CD8-positive, alpha-beta memory T cell (primary cell): ENCODE measurements around the gene MAT2A. TPM values are rescaled to one million over a fixed set of nuclear protein-coding genes. Genes with fewer than 3 reads are reported as not detected.
A peak's percentile ranks its signal among the peaks of the same experiment; 100 is the strongest.

Experiments
- CTCF ChIA-PET: fragments of 350-600 bp; sonication (Branson Sonifier 250); formaldehyde crosslinking; loops from one replicate; lab custom pipeline; 2021; ENCODE audit warnings: antibody characterized with exemption; lab: Charles Lee
- POLR2A ChIA-PET: fragments of 350-600 bp; sonication (Branson Sonifier 250); formaldehyde crosslinking; loops from one replicate; lab custom pipeline; 2021; ENCODE audit warnings: antibody characterized with exemption; lab: Charles Lee
- DNase-seq, 5 donors: peaks; one replicate each; pipeline versions ENCODE4 v3.0.0 to v3.0.0-alpha.2; 2020 to 2022; ENCODE audit warnings: mixed read lengths in 1 of 5
- H3K27ac ChIP-seq: one replicate; pipeline ENCODE4 v1.7.0; 2013; ENCODE audit warnings: low read depth, mild to moderate bottlenecking, low read length, moderate library complexity
- H3K27me3 ChIP-seq: 2 replicates; pipeline ENCODE4 v1.7.0; 2013; ENCODE audit warnings: low read length, mild to moderate bottlenecking; ENCODE audit not compliant: insufficient read depth, poor library complexity, severe bottlenecking
- H3K36me3 ChIP-seq: 2 replicates; pipeline ENCODE4 v1.7.0; 2013; ENCODE audit warnings: mild to moderate bottlenecking, low read length, moderate library complexity; ENCODE audit not compliant: insufficient read depth
- H3K4me1 ChIP-seq: 2 replicates; pipeline ENCODE4 v1.7.0; 2013; ENCODE audit warnings: mild to moderate bottlenecking, low read length, moderate library complexity; ENCODE audit not compliant: insufficient read depth
- H3K4me3 ChIP-seq: 2 replicates; pipeline ENCODE4 v1.7.0; 2013; ENCODE audit warnings: mild to moderate bottlenecking, low read length
- H3K9me3 ChIP-seq: 2 replicates; pipeline ENCODE4 v1.7.0; 2013; ENCODE audit warnings: mild to moderate bottlenecking, low read length
- H3K27ac Mint-ChIP-seq, 8 donors: one replicate each; pipeline ENCODE4 v1.8.0; 2020 to 2021; ENCODE audit warnings: mixed read lengths in 8 of 8, mild to moderate bottlenecking in 6 of 8, inconsistent platforms in 3 of 8, moderate library complexity in 3 of 8
- H3K27me3 Mint-ChIP-seq, 2 donors: one replicate each; pipeline ENCODE4 v1.8.0; 2020 to 2021; ENCODE audit warnings: mixed read lengths in 2 of 2, mild to moderate bottlenecking in 1 of 2, moderate library complexity in 1 of 2
- H3K36me3 Mint-ChIP-seq, 3 donors: one replicate each; pipeline ENCODE4 v1.8.0; 2020 to 2021; ENCODE audit warnings: mixed read lengths in 3 of 3, inconsistent platforms in 1 of 3, mild to moderate bottlenecking in 1 of 3
- H3K4me1 Mint-ChIP-seq, 3 donors: one replicate each; pipeline ENCODE4 v1.8.0; 2020 to 2021; ENCODE audit warnings: mixed read lengths in 3 of 3, inconsistent platforms in 1 of 3, mild to moderate bottlenecking in 1 of 3
- H3K4me3 Mint-ChIP-seq, 7 donors: one replicate each; pipeline ENCODE4 v1.8.0; 2020 to 2021; ENCODE audit warnings: mixed read lengths in 7 of 7, mild to moderate bottlenecking in 6 of 7, moderate library complexity in 4 of 7, inconsistent platforms in 2 of 7
- H3K9me3 Mint-ChIP-seq, 5 donors: one replicate each; pipeline ENCODE4 v1.8.0; 2020 to 2022; ENCODE audit warnings: mixed read lengths in 5 of 5, mild to moderate bottlenecking in 3 of 5, moderate library complexity in 2 of 5, inconsistent platforms in 1 of 5
- polyA plus RNA-seq: library from polyadenylated mRNA; unstranded; fragments of 300-500 nt; fragmentation: Illumina TruSeq; gene quantifications from one replicate; pipeline ENCODE4 v1.2.3, GENCODE V29; 2021
- total RNA-seq, 2 experiments: library from RNA; stranded (reverse); gene quantifications; one replicate each; pipeline ENCODE4 v1.2.3, GENCODE V29; 2021

MAT2A gene
- total and polyA plus RNA-seq, 3 experiments from 2014 or later = 121 to 376 (median 371) TPM

- H3K4me1 ChIP-seq = no peaks in the 10 kb centered on the region
- POLR2A ChIA-PET = interaction anchor here (1.4 kb wide), 1 partner anchor 10 kb away, joined by 3 read pairs; no protein-coding TSS in a partner anchor
- Mint-ChIP-seq H3K36me3 (no peaks in the 10 kb centered on the region), H3K4me1 (no peaks in the 10 kb centered on the region), H3K27me3 (peaks cover 0 to 32% of the 10 kb centered on the region in 2 donors), H3K4me3 (no peak overlapping the region), H3K27ac (no peak overlapping the region), H3K9me3 (no peaks in the 10 kb centered on the region)
- no peak overlapping the region for H3K27ac ChIP-seq
- CTCF ChIA-PET = no interaction called here
- no peaks in the 10 kb centered on the region for H3K27me3 ChIP-seq
- no peak for DNase-seq
- no peak overlapping the region for H3K4me3 ChIP-seq
- H3K9me3 ChIP-seq = no peaks in the 10 kb centered on the region
- no peaks in the 10 kb centered on the region for H3K36me3 ChIP-seq
Measured at GRCh38 chr2:85529809-85530208, 9.2 kb upstream of the MAT2A start.

DNA sequence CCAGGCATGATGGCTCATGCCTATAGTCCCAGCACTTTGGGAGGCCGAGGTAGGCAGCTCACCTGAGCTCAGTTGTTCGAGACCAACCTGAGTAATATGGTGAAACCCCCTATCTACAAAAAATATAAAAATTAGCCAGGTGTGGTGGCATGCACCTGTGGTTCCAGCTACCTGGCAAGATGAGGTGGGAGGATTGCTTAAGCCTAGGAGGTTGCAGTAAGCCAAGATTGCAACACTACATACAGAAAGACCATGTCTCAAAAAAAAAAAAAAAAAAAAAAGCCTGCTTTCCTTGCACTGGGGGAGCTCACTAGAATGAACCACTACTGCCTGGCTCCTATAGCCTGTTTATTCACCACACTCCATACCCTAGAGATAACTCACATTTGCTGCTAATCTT, 7.4 kb upstream of the MAT2A start:
- H3K9me3 ChIP-seq = no peaks in the 10 kb centered on the region
- POLR2A ChIA-PET = interaction anchor here (0.6 kb wide), 1 partner anchor 19 kb away, joined by 3 read pairs; no protein-coding TSS in a partner anchor

DNA sequence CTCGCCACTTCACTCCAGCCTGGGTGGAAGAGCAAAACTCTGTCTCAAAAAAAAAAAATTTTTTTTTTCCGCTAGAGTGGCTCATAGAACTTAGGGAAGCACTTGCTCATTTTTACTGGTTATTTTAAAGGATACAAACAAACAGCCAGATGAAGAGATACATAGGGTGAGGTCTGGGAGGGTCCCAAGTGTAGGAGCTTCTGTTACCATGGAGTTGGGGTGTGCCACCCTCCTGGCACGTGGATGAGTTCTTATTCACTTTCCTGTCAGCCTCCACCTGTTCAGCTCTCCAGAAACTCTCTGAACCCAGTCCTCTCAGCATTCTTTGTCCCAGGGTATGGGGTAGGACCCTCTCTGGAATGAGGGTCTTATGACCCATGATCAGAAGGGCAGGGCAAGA, 4.9 kb upstream of the MAT2A start:
- no peak overlapping the region for H3K4me3 ChIP-seq
- Mint-ChIP-seq H3K9me3 (no peaks in the 10 kb centered on the region), H3K27ac (no peak overlapping the region), H3K36me3 (peaks cover 0 to 8% (median 0%) of the 10 kb centered on the region in 3 donors), H3K4me3 (no peak overlapping the region), H3K4me1 (peaks cover 13 to 14% (median 14%) of the 10 kb centered on the region in 3 donors), H3K27me3 (peaks cover 0 to 6% of the 10 kb centered on the region in 2 donors)
- ChIA-PET POLR2A (interaction anchor here (0.6 to 1.0 kb wide), 2 partner anchors 206 to 224 kb away, joined by 3 to 9 read pairs; partner anchors contain the start of gene TGOLN2), CTCF (interaction anchor here (5.9 to 9.6 kb wide), 2 partner anchors 17 to 114 kb away, joined by 34 to 66 read pairs; partner anchors contain the start of gene SH2D6)
- no peaks in the 10 kb centered on the region for H3K9me3 ChIP-seq
- H3K27me3 ChIP-seq = no peaks in the 10 kb centered on the region
- no peak overlapping the region for H3K27ac ChIP-seq
- peaks cover 10% of the 10 kb centered on the region for H3K4me1 ChIP-seq
- DNase-seq = no peak
- no peaks in the 10 kb centered on the region for H3K36me3 ChIP-seq

More for the DNA sequence above, 7.4 kb upstream of the MAT2A start:
- Mint-ChIP-seq H3K9me3 (no peaks in the 10 kb centered on the region), H3K36me3 (no peaks in the 10 kb centered on the region), H3K4me1 (peaks cover 0 to 2% (median 0%) of the 10 kb centered on the region in 3 donors), H3K27ac (no peak overlapping the region), H3K4me3 (no peak overlapping the region), H3K27me3 (peaks cover 0 to 24% of the 10 kb centered on the region in 2 donors)
- no peaks in the 10 kb centered on the region for H3K4me1 ChIP-seq
- no peaks in the 10 kb centered on the region for H3K27me3 ChIP-seq
- no peak overlapping the region for H3K27ac ChIP-seq
- H3K36me3 ChIP-seq = no peaks in the 10 kb centered on the region
- DNase-seq = no peak
- no peak overlapping the region for H3K4me3 ChIP-seq
- CTCF ChIA-PET = no interaction called here

DNA sequence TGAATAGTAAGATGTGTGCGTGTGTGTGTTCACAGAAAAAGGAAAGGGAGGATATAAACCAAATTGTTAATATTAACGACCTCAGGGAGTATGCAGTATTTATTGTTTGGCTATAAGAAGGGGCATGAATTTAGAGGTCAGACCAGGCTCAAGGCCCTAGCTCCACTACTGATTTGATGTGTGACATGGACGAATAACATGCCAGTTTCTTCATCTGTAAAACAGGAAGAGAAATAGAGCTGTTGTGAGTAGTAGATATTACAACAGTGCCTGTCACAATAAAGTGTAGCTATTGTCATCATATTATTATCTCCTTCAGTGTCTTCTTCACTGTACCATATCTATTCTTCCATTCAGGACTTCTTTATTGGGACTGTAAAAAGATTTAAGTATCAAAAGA, 4.1 kb upstream of the MAT2A start:
- Mint-ChIP-seq H3K36me3 (peaks cover 0 to 11% (median 0%) of the 10 kb centered on the region in 3 donors), H3K9me3 (no peaks in the 10 kb centered on the region), H3K27me3 (peaks cover 0 to 3% of the 10 kb centered on the region in 2 donors), H3K4me1 (peaks cover 15% of the 10 kb centered on the region in 3 donors), H3K4me3 (peak overlapping the region in 1 of 7 donors; percentile 35), H3K27ac (peak overlapping the region in 1 of 8 donors; percentile 6)
- no peaks in the 10 kb centered on the region for H3K36me3 ChIP-seq
- ChIA-PET CTCF (interaction anchor here (5.9 to 9.6 kb wide), 2 partner anchors 16 to 115 kb away, joined by 34 to 66 read pairs; partner anchors contain the start of gene SH2D6), POLR2A (interaction anchor here (0.5 to 1.0 kb wide), 2 partner anchors 15 to 207 kb away, joined by 3 read pairs; partner anchors contain the start of gene TGOLN2)
- no peak overlapping the region for H3K27ac ChIP-seq
- H3K27me3 ChIP-seq = no peaks in the 10 kb centered on the region
- no peak overlapping the region for H3K4me3 ChIP-seq
- no peak for DNase-seq
- no peaks in the 10 kb centered on the region for H3K9me3 ChIP-seq
- peaks cover 10% of the 10 kb centered on the region for H3K4me1 ChIP-seq

DNA sequence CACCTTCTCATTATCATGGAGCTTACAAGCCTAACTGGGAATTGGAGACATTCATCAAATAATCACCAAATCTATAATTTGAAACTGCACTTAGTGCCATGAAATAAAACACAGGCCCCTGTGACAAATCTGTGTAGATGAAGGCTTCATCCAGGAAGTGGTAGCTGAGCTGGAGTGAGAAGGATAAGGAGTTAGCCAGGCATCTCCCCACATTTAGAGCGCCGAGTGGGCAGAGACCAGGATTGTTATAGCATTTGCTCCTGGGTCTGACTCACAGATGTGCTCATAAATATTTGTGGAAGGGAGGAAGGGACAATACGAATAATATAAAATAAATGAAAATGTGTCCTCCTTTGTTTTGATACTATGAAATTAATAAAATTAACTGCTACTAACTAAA, 2.5 kb upstream of the MAT2A start:
- Histone ChIP-seq H3K4me1 (peaks cover 25% of the 10 kb centered on the region), H3K4me3 (no peak overlapping the region), H3K27me3 (no peaks in the 10 kb centered on the region), H3K9me3 (no peaks in the 10 kb centered on the region), H3K27ac (no peak overlapping the region), H3K36me3 (peaks cover 7% of the 10 kb centered on the region)
- ChIA-PET CTCF (interaction anchor here (1.6 to 9.6 kb wide), 3 partner anchors 15 to 144 kb away, joined by 5 to 66 read pairs (median 34); partner anchors contain the start of gene SH2D6), POLR2A (interaction anchor here (1.1 to 1.3 kb wide), 2 partner anchors 99 to 209 kb away, joined by 5 read pairs; partner anchors contain the start of gene TGOLN2)
- Mint-ChIP-seq H3K36me3 (peaks cover 0 to 27% (median 3%) of the 10 kb centered on the region in 3 donors), H3K4me1 (peaks cover 30 to 31% (median 31%) of the 10 kb centered on the region in 3 donors), H3K9me3 (no peaks in the 10 kb centered on the region), H3K27ac (peak overlapping the region in 1 of 8 donors; percentile 75), H3K4me3 (peak overlapping the region in 2 of 7 donors; percentile 9 to 98), H3K27me3 (no peaks in the 10 kb centered on the region)
- DNase-seq = no peak

DNA sequence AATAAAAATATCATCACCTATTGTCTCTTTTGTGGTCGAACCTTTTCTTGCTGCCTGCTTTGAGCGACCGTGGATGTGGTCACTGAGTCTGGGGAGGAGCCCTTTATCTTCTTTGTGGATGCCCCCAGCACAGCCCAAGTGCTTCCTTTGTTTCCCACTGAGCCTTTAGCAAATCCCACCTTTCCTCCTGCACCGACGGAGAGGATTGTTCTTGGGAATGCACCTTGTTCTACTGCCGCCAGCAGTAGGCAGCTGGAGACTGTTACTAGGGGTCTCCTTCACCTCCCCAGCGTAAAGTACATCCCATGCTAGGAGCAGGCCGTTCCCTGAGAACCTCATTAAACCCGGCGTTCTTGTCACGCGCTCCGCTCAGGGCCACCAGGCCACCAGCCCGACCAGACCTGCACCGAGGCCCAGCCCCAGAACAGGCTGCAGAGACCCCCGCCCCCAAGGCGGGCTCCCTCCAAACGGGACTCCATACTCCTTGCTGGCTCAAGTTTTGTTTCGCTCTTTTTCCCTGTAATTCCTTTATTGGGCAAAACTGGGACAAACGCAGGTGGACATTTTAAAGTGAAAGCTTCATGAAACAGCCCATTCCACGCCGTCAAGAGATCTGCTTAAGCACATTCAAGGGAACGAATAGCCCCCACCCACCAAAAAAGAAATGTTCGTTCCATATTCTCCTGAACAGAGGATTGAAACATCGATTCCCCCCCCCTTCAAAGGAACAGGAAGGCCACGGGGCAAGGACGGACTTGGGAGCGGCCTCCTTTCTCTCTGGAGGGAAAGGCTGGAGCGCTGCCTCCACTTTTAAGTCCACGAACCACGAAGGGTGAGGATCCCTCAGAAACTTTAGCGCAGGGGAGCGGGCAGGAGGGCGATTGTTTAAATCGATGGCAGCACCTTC, 1.1 kb upstream of the MAT2A start:
- Mint-ChIP-seq H3K36me3 (peaks cover 5 to 40% (median 12%) of the 10 kb centered on the region in 3 donors), H3K27me3 (no peaks in the 10 kb centered on the region), H3K27ac (peak overlapping the region; percentile 84 to 97 (median 96)), H3K4me3 (peak overlapping the region; percentile 90 to 98 (median 94)), H3K4me1 (peaks cover 38 to 45% (median 45%) of the 10 kb centered on the region in 3 donors), H3K9me3 (no peaks in the 10 kb centered on the region)
- Histone ChIP-seq H3K9me3 (no peaks in the 10 kb centered on the region), H3K27me3 (no peaks in the 10 kb centered on the region), H3K27ac (peak overlapping the region; percentile 90), H3K4me3 (peak overlapping the region; percentile 91), H3K4me1 (peaks cover 25% of the 10 kb centered on the region), H3K36me3 (peaks cover 21% of the 10 kb centered on the region)
- ChIA-PET CTCF (interaction anchor here (0.8 to 9.6 kb wide), 11 partner anchors 9 to 184 kb away, joined by 3 to 66 read pairs (median 3); partner anchors contain the start of genes C2orf68, ELMOD3, RETSAT and SH2D6), POLR2A (interaction anchor here (0.6 to 3.8 kb wide), 17 partner anchors 8 to 904 kb away, joined by 3 to 39 read pairs (median 8); partner anchors contain the start of genes ELMOD3, GGCX, KDM3A and RETSAT)
- peak in 3 of 5 donors; percentile 27 to 50 (median 39) for DNase-seq

DNA sequence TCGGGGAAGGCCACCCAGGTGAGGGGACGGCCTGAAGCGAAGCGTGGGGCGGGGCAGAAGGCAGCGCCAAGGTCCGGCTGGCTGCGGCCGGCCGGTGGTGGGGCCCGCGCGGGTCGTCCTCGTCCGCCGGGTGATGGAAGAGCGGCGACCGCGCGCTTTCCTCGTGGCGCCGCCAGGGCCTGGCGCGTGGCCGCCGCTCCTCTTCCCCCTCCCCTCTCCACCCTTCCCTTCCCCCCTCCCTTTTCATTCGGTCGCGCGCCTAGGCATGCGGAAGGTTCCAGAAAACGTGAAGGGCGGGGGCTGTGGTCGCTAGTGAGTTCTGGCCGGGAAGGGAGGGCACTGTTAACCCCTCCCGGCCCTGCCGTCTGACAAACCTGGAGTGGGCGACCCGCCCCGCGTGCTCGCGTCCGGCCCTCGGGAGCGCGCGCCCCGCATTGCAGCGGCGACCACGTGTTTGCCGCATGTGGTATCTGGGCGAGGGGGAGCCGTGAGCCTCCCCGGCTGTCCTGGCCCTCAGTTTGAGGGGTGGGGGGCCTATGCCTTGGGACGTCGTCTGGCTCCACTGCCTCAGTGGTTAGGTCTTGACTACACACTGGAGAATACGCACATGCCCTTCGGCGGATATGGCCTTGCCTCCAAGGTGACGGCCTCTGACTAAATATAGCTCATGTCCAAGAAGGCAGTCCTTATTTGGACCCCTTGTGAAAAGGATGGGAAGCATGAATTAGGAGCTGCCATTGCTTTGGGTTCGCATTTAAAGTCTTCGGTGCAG, 579 bp downstream of the MAT2A start:
- POLR2A ChIA-PET = interaction anchor here (0.6 to 3.8 kb wide), 16 partner anchors 10 to 902 kb away, joined by 3 to 39 read pairs (median 8); partner anchors contain the start of genes ELMOD3, GGCX, KDM3A and RETSAT
- H3K4me1 Mint-ChIP-seq = peaks cover 38 to 51% (median 51%) of the 10 kb centered on the region in 3 donors
- CTCF ChIA-PET = interaction anchor here (0.7 to 9.6 kb wide), 13 partner anchors 9 to 215 kb away, joined by 3 to 66 read pairs (median 4); partner anchors contain the start of genes ELMOD3, RETSAT, RNF181 and SH2D6
- H3K4me3 Mint-ChIP-seq = peak overlapping the region; percentile 90 to 98 (median 94)
- peak; percentile 54 to 81 (median 66) for DNase-seq
- peak overlapping the region; percentile 84 to 97 (median 94) for H3K27ac Mint-ChIP-seq
- H3K9me3 Mint-ChIP-seq = no peaks in the 10 kb centered on the region
- H3K27me3 Mint-ChIP-seq = no peaks in the 10 kb centered on the region
- Histone ChIP-seq H3K36me3 (peaks cover 26% of the 10 kb centered on the region), H3K9me3 (no peaks in the 10 kb centered on the region), H3K4me1 (peaks cover 25% of the 10 kb centered on the region), H3K27ac (peak overlapping the region; percentile 90), H3K4me3 (peak overlapping the region; percentile 91), H3K27me3 (no peaks in the 10 kb centered on the region)
- H3K36me3 Mint-ChIP-seq = peaks cover 7 to 56% (median 20%) of the 10 kb centered on the region in 3 donors
